GM06990 (cell line): ENCODE results near the gene TKTL1.
A peak's percentile ranks its signal among the peaks of the same experiment; 100 is the strongest.

Source experiments
- DNase-seq: peaks from one replicate; pipeline ENCODE4 v3.0.0-alpha.2; 2011; ENCODE audit not compliant: insufficient read length; ENCODE audit errors: extremely low read depth
- H3K27me3 ChIP-seq: replicated peaks from 2 replicates; pipeline ENCODE4 v1.6.0; 2011; ENCODE audit warnings: low read length; ENCODE audit not compliant: control insufficient read depth, insufficient read depth
- H3K36me3 ChIP-seq: 2 replicates; pipeline ENCODE4 v1.5.1; 2011; ENCODE audit warnings: low read length; ENCODE audit not compliant: control insufficient read depth, insufficient read depth
- H3K4me3 ChIP-seq: replicated peaks from 2 replicates; pipeline ENCODE4 v1.5.1; 2011; ENCODE audit warnings: low read depth, mild to moderate bottlenecking, control low read depth, low read length
- TF ChIP-seq, protein P1 (sequence below): IDR thresholded peaks from 2 replicates; pipeline ENCODE4 v1.5.1; 2011; ENCODE audit warnings: low read length, control low read depth, mild to moderate bottlenecking, inconsistent platforms; ENCODE audit not compliant: insufficient read depth, poor library complexity, severe bottlenecking

Gene TKTL1

DNA sequence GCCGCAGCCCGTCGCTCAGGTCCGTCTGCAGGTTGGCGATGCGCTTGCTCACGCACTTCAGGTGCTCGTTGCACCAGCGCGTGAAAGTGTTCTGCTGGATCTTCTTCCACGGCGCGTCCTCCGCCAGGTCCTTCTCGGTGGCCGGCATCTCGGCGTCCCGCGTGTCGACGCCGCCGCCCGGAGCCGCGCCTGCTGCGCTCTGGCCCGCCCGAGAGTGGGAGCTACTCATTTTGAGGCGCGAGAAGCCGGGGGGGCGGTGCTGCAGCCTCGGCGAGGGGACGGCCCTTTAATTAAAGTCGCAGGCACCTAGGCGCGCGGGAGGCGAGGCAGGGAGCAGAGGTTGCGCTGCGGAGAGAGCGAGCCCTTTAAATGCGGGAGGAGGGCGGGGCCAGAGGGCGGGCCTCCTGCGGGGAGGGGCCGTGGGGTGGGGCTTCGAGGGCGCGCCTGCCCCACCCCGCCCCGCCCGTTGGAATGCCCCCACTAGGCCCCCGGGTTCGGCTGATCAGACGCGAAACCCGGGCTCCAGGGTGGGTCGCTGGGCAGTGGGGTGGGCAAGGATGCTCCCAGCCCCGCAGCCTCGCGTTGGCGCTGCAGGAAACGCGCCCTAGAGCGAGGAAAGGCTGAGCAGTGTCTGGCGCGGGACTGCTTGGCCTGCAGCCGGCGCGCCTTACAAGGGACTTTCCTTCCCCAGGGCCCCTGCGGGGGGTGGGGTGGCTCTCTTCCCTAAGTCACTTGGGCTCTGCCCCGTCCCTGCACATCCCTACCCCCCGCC is 75.6 kb downstream of the TKTL1 start:
- Histone ChIP-seq H3K4me3 (peak overlapping the region; percentile 91), H3K36me3 (peaks cover 7% of the 10 kb centered on the region), H3K27me3 (no peaks in the 10 kb centered on the region)
- TF ChIP-seq, protein P1, sequence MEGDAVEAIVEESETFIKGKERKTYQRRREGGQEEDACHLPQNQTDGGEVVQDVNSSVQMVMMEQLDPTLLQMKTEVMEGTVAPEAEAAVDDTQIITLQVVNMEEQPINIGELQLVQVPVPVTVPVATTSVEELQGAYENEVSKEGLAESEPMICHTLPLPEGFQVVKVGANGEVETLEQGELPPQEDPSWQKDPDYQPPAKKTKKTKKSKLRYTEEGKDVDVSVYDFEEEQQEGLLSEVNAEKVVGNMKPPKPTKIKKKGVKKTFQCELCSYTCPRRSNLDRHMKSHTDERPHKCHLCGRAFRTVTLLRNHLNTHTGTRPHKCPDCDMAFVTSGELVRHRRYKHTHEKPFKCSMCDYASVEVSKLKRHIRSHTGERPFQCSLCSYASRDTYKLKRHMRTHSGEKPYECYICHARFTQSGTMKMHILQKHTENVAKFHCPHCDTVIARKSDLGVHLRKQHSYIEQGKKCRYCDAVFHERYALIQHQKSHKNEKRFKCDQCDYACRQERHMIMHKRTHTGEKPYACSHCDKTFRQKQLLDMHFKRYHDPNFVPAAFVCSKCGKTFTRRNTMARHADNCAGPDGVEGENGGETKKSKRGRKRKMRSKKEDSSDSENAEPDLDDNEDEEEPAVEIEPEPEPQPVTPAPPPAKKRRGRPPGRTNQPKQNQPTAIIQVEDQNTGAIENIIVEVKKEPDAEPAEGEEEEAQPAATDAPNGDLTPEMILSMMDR = no peak
- DNase-seq = peak; percentile 92

DNA sequence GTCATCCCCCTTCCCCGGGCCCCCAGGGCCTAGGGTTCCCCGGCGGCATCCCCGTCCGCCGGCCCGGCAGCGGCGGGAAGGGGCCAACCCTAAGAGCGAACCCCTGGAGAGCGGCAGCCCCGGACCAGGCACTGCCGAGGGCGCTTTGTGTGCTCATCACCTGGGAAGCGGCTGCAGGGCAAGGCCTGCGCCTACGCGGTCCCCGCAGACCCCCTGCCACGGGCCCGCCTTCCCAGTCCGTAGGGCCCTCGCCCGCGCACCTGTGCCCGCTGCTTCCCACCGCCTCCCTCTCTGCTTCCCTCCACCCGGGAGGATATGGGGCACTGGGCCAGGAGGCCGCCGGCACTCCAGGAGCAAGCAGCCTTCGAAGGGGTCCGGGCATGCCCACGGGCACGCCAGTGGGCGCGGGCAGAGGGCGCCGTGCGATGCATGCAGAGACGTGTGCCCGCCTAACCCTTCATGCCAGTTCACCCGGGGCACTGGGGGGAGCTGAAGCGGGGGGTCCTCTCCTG is 76.2 kb downstream of the TKTL1 start:
- Histone ChIP-seq H3K4me3 (peak overlapping the region; percentile 61), H3K27me3 (no peaks in the 10 kb centered on the region), H3K36me3 (peaks cover 3% of the 10 kb centered on the region)
- DNase-seq = no peak
- TF ChIP-seq, protein P1 = no peak

DNA sequence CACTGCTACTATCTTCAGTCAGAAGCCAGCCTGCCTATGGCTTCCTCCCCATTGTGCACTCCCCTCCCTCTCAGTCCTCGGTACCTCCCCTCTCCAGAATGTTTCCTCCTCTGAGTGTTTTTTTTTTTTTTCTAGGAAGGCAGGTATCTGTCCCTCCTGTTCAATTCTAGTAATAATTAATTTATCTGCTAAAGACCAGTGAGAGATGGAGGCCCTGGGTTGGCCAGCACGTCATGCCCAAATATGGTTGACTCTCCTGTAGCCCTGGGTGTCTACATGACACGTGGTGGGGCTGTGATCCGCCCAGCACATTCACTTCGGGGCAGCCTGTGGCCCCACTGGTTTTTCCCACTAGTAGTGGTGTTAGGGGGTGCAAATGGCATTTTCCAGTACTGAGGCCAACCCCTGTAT is 77.0 kb downstream of the TKTL1 start:
- no peak overlapping the region for H3K4me3 ChIP-seq
- no peak for DNase-seq
- TF ChIP-seq, protein P1 = no peak
- no peaks in the 10 kb centered on the region; the same call in 1 of the 2 replicates for H3K36me3 ChIP-seq
- no peaks in the 10 kb centered on the region for H3K27me3 ChIP-seq

DNA sequence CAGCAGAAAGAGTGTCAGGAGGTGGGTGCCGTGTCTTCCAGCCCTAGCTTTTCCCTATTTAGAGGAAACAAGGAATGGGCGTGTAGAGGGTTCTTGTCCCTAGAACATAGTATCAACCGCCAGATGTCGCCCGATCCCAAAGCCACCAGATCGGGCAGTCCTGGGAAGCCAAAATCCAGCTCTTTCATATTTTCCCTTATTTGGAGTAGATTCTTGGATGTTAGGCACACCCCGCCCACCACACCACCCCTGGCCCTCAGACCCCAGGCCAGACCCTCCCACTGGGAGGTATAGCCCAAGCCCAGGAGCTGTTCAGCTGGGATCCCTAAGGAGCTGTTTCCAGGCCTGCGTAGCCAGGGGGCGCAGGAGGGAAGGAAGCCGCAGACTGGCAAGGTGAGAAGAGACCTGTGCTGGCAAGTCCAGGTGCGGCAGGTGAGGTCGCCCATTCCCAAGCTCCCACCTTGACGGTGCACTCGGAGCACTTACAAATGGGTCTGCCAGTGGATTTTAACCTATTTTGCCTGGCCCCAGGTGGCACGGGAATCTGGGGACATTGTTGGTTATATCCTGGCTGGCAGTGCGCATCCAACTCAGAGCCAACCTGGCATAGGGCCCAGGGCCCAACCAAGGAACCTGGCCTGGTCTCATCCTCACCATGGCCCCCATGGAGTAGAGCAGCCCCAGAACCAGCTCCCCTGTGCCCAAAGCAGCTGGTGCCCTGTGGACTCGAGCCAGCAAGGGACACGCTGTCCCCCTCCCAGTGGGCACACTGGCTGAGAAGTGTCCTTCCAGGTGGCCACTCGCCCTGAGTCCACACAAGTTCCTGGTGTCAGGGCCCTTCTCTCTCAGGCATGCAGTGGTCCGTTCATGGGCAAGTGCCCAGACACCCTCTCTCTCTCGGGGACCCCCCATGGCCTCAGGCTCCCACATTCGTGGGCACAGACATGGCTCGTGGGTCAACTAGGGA is 78.0 kb downstream of the TKTL1 start:
- TF ChIP-seq, protein P1 = peak; percentile 53
- H3K36me3 ChIP-seq = no peaks in the 10 kb centered on the region
- DNase-seq = no peak
- H3K4me3 ChIP-seq = peak overlapping the region; percentile 56
- no peaks in the 10 kb centered on the region for H3K27me3 ChIP-seq

DNA sequence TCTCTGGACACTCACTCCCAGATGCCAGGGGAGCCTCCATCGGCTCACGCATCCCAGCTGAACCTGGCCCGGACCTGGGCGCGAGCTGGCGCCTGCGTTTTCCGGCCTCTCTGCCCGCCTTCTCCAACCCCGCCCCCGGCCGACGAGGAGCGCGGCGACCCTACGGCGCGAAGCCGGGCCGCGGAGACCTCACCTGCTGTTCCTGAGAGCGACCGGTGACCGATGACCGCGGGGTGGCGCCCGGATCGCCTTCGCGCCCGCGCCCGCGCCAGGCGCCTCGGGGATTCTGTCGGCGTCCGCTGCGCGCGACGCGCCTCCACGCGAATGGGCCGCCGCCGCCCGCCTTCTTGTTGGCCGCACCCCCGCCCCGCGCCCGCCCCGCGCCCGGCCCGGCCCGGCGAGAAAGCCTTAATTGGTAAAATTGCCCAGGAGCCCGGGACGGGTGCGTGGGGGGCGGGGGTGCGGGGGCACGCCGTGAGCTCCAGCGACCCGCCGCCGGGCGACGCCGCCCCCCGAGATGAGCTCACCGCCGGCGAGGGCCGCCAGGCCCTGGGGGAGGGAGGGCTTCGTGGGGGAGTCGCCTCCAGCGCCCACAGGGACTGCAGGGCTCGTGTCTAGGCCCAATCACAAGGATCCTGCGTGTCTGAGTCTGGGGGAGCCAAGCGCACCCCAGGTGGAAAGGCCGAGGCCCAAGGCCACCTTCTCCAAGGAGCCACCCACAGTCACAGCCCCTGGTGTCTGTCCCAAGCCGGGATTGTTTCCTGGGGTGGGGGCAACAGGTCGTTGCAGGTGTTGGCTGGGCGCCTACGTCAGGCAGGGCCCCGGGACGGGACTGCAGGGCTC is 78.9 kb downstream of the TKTL1 start, which contains the start of gene FLNA:
Gene FLNA, minus strand, starts transcription at position 322 of the 843 bp plus-strand sequence. CDS start 3,389 bp downstream, outside the sequence.
- H3K4me3 ChIP-seq = peak within 1 kb of the TSS; percentile 56
- H3K27me3 ChIP-seq = no peaks in the 10 kb centered on the region
- TF ChIP-seq, protein P1 = peak; percentile 10
- DNase-seq = peak; percentile 65
- H3K36me3 ChIP-seq = no peaks in the 10 kb centered on the region
